SK-N-SH (cell line): ENCODE measurements around the gene MCF2L. TPM values are rescaled to one million over a fixed set of nuclear protein-coding genes. Genes with fewer than 3 reads are reported as not detected.

Source experiments
- CTCF ChIA-PET: fragments of 300-600, 350-600 bp; formaldehyde crosslinking; extraction: SDS; loops from one replicate; lab custom pipeline; 2021; lab: Yijun Ruan, JAX
- POLR2A ChIA-PET: fragments of 350-600 bp; sonication (Branson Sonifier 250); formaldehyde crosslinking; extraction: SDS; loops from one replicate; lab custom pipeline; 2020; ENCODE audit warnings: antibody characterized with exemption, inconsistent platforms; lab: Yijun Ruan, JAX
- DNase-seq: peaks from one replicate; pipeline ENCODE4 v3.0.0; 2012
- H2AFZ ChIP-seq: fragments of 200-600 bp; sonication (generic); 2 replicates; pipeline ENCODE4 v1.8.1; 2016; ENCODE audit warnings: antibody characterized with exemption, mild to moderate bottlenecking, low read depth
- H3F3A ChIP-seq: fragments of 200-600 bp; sonication (generic); replicated peaks from 2 replicates; pipeline ENCODE3; 2016; ENCODE audit warnings: antibody characterized with exemption, mild to moderate bottlenecking; ENCODE audit not compliant: insufficient read depth
- H3K27ac ChIP-seq, 2 experiments: fragments of 200-500 bp in 1 of 2; fragments of 200-600 bp in 1 of 2; sonication (Bioruptor generic) in 1 of 2; sonication (generic), shearing (Covaris generic) in 1 of 2; 2 replicates each; pipeline versions ENCODE4 v1.5.1 to v1.6.1; 2014 to 2016; ENCODE audit warnings: low read depth in 2 of 2, inconsistent platforms in 1 of 2, low read length in 1 of 2, mild to moderate bottlenecking in 1 of 2, mixed read lengths in 1 of 2
- H3K27me3 ChIP-seq: fragments of 200-600 bp; sonication (generic), shearing (Covaris generic); 2 replicates; pipeline ENCODE4 v1.6.1; 2016; ENCODE audit warnings: mixed run types; ENCODE audit not compliant: insufficient read depth
- H3K36me3 ChIP-seq, 2 experiments: fragments of 200-500 bp in 1 of 2; fragments of 200-600 bp in 1 of 2; sonication (Bioruptor generic) in 1 of 2; sonication (generic) in 1 of 2; replicated peaks in 1 of 2; 2 replicates each; pipeline versions ENCODE3 to v1.5.1; 2014 to 2016; ENCODE audit warnings: low read length in 1 of 2, mild to moderate bottlenecking in 1 of 2; ENCODE audit not compliant: insufficient read depth in 2 of 2, control insufficient read depth in 1 of 2
- H3K4me1 ChIP-seq, 2 experiments: fragments of 200-500 bp in 1 of 2; fragments of 200-600 bp in 1 of 2; sonication (Bioruptor generic) in 1 of 2; sonication (generic), shearing (Covaris generic) in 1 of 2; 2 replicates each; pipeline versions ENCODE4 v1.5.1 to v1.6.1; 2014 to 2016; ENCODE audit warnings: low read depth in 1 of 2, low read length in 1 of 2, mixed run types in 1 of 2; ENCODE audit not compliant: insufficient read depth in 2 of 2, control insufficient read depth in 1 of 2
- H3K4me2 ChIP-seq: fragments of 200-600 bp; sonication (generic), shearing (Covaris generic); 2 replicates; pipeline ENCODE4 v1.6.1; 2017; ENCODE audit warnings: mixed run types
- H3K4me3 ChIP-seq, 2 experiments: fragments of 200-500 bp in 1 of 2; fragments of 200-600 bp in 1 of 2; sonication (Bioruptor generic) in 1 of 2; sonication (generic), shearing (Covaris generic) in 1 of 2; 2 replicates each; pipeline versions ENCODE4 v1.5.1 to v1.8.1; 2014 to 2016; ENCODE audit warnings: low read depth in 2 of 2, inconsistent platforms in 1 of 2, low read length in 1 of 2, mild to moderate bottlenecking in 1 of 2, mixed read lengths in 1 of 2, moderate library complexity in 1 of 2
- H3K79me2 ChIP-seq: fragments of 200-600 bp; sonication (generic); 2 replicates; pipeline ENCODE4 v1.8.1; 2017; ENCODE audit warnings: mild to moderate bottlenecking; ENCODE audit not compliant: insufficient read depth
- H3K9ac ChIP-seq: fragments of 200-600 bp; sonication (generic); 2 replicates; pipeline ENCODE4 v1.6.1; 2017; ENCODE audit warnings: mixed run types
- H3K9me2 ChIP-seq: fragments of 200-600 bp; sonication (generic); 2 replicates; pipeline ENCODE4 v1.6.1; 2017; ENCODE audit warnings: mixed run types
- H3K9me3 ChIP-seq: fragments of 200-600 bp; sonication (generic); 2 replicates; pipeline ENCODE4 v1.6.1; 2017; ENCODE audit warnings: mixed run types, mild to moderate bottlenecking, moderate library complexity
- H4K20me1 ChIP-seq: fragments of 200-600 bp; sonication (generic); 2 replicates; pipeline ENCODE4 v1.6.1; 2017; ENCODE audit warnings: mild to moderate bottlenecking, mixed run types; ENCODE audit not compliant: insufficient read depth
- EP300 ChIP-seq, 2 experiments: IDR thresholded peaks; 2 replicates each; pipeline versions ENCODE4 v1.4.0 to v1.6.1; 2012; ENCODE audit warnings: borderline replicate concordance in 1 of 2, low read depth in 1 of 2, low read length in 1 of 2
- EZH2phosphoT487 ChIP-seq: fragments of 200-600 bp; sonication (generic); IDR thresholded peaks from 2 replicates; pipeline ENCODE4 v1.6.1; 2017; ENCODE audit warnings: low read depth, mixed run types, mild to moderate bottlenecking, antibody characterized with exemption, moderate library complexity, borderline replicate concordance
- FOXJ3 ChIP-seq: sonication (generic); formaldehyde crosslinking; IDR thresholded peaks from 2 replicates; pipeline ENCODE4 v1.5.1; 2020; ENCODE audit warnings: mild to moderate bottlenecking, missing genetic modification reagents
- GABPA ChIP-seq: IDR thresholded peaks from 2 replicates; pipeline ENCODE4 v1.4.0; 2012; ENCODE audit warnings: low read depth, mild to moderate bottlenecking
- GATA2 ChIP-seq: sonication (generic); formaldehyde crosslinking; IDR thresholded peaks from 2 replicates; pipeline ENCODE4 v1.5.0; 2020; ENCODE audit warnings: mild to moderate bottlenecking, missing genetic modification reagents
- MAX ChIP-seq: IDR thresholded peaks from 2 replicates; pipeline ENCODE4 v1.4.0; 2012; ENCODE audit warnings: low read depth
- MEF2A ChIP-seq: IDR thresholded peaks from 2 replicates; pipeline ENCODE4 v1.4.0; 2012; ENCODE audit warnings: low read depth, borderline replicate concordance
- MXI1 ChIP-seq: IDR thresholded peaks from 2 replicates; pipeline ENCODE4 v1.6.1; 2012; ENCODE audit warnings: mild to moderate bottlenecking, low read depth, low read length, improper control_type of control experiment
- NFIC ChIP-seq: IDR thresholded peaks from 2 replicates; pipeline ENCODE4 v1.4.0; 2012; ENCODE audit warnings: borderline replicate concordance
- TAF1 ChIP-seq: IDR thresholded peaks from 2 replicates; pipeline ENCODE4 v1.6.1; 2012; ENCODE audit warnings: low read depth, mild to moderate bottlenecking, low read length, moderate library complexity, borderline replicate concordance
- TEAD4 ChIP-seq: IDR thresholded peaks from 2 replicates; pipeline ENCODE4 v1.4.0; 2012; ENCODE audit warnings: mild to moderate bottlenecking, borderline replicate concordance; ENCODE audit not compliant: insufficient read depth
- WGBS: methylation state at CpG from one replicate; pipeline ENCODE4 v1.1.6; 2017; ENCODE audit warnings: low lambda C conversion rate; 5-methylcytosine and 5-hydroxymethylcytosine counted together
- polyA plus RNA-seq, 3 experiments: library from polyadenylated mRNA; depleted of rRNA; stranded (reverse); fragments of >200 nt; gene quantifications; 2 replicates each; pipeline ENCODE4 v1.2.3, GENCODE V29; 2012
- TF ChIP-seq, protein P1 (sequence below): fragments of 200-600 bp; sonication (generic); IDR thresholded peaks from 2 replicates; pipeline ENCODE4 v1.6.1; 2017; ENCODE audit warnings: antibody characterized with exemption, mild to moderate bottlenecking, moderate library complexity
- TF ChIP-seq, protein P2 (sequence below): IDR thresholded peaks from 2 replicates; pipeline ENCODE4 v1.4.0; 2012; ENCODE audit warnings: low read depth, borderline replicate concordance
- TF ChIP-seq, protein P3 (sequence below): IDR thresholded peaks from 2 replicates; pipeline ENCODE4 v1.6.1; 2012; ENCODE audit warnings: mild to moderate bottlenecking, low read depth, low read length, moderate library complexity

Gene MCF2L
- polyA plus RNA-seq, 1 of the 3 experiments (the other 2 are of a cell fraction) = 0.56 TPM

DNA sequence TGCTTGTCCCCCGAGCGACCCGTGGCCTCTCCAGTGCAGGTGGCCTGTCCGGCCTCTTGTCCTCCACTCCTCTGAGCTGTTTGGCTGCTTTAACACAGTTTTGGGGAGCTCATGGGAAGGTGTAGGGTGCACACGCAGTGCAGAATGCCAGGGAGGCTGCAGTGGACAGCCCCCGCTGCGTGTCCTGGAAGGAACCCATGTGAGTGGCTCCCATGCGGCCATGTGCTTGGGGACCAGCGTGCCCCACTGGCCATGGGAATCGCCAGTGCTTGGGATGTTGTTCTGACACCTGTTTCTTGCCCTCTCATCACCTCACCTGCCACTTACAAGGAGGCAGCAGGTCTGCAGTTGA lies 114.0 kb downstream of the MCF2L start:
- ChIA-PET POLR2A (no interaction called here), CTCF (interaction anchor here (1.4 kb wide), 2 partner anchors 54 to 140 kb away, joined by 3 to 5 read pairs; no protein-coding TSS in a partner anchor)
- H3K27ac ChIP-seq = no peak overlapping the region
- WGBS = 82% methylated on average over 4 of the region's 10 CpGs
- H3K4me2 ChIP-seq = no peak overlapping the region
- H3K9me2 ChIP-seq = no peaks in the 10 kb centered on the region
- H3K27me3 ChIP-seq = no peaks in the 10 kb centered on the region
- no peaks in the 10 kb centered on the region for H3K79me2 ChIP-seq
- no peaks in the 10 kb centered on the region for H4K20me1 ChIP-seq
- DNase-seq = no peak
- TF ChIP-seq MAX (no peak), TAF1 (no peak), MEF2A (no peak), TEAD4 (no peak), GATA2 (CRISPR knock-in tag) (no peak), FOXJ3 (CRISPR knock-in tag) (no peak), EZH2phosphoT487 (no peak), NFIC (no peak), MXI1 (no peak), EP300 (IDR thresholded peaks at IDR 0.05; ENCODE audit: borderline replicate concordance in 1 of 2, low read depth in 1 of 2, low read length in 1 of 2) (no peak), GABPA (no peak)
- TF ChIP-seq, protein P1, sequence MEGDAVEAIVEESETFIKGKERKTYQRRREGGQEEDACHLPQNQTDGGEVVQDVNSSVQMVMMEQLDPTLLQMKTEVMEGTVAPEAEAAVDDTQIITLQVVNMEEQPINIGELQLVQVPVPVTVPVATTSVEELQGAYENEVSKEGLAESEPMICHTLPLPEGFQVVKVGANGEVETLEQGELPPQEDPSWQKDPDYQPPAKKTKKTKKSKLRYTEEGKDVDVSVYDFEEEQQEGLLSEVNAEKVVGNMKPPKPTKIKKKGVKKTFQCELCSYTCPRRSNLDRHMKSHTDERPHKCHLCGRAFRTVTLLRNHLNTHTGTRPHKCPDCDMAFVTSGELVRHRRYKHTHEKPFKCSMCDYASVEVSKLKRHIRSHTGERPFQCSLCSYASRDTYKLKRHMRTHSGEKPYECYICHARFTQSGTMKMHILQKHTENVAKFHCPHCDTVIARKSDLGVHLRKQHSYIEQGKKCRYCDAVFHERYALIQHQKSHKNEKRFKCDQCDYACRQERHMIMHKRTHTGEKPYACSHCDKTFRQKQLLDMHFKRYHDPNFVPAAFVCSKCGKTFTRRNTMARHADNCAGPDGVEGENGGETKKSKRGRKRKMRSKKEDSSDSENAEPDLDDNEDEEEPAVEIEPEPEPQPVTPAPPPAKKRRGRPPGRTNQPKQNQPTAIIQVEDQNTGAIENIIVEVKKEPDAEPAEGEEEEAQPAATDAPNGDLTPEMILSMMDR = no peak
- TF ChIP-seq, protein P2, sequence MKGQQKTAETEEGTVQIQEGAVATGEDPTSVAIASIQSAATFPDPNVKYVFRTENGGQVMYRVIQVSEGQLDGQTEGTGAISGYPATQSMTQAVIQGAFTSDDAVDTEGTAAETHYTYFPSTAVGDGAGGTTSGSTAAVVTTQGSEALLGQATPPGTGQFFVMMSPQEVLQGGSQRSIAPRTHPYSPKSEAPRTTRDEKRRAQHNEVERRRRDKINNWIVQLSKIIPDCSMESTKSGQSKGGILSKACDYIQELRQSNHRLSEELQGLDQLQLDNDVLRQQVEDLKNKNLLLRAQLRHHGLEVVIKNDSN = no peak
- TF ChIP-seq, protein P3, sequence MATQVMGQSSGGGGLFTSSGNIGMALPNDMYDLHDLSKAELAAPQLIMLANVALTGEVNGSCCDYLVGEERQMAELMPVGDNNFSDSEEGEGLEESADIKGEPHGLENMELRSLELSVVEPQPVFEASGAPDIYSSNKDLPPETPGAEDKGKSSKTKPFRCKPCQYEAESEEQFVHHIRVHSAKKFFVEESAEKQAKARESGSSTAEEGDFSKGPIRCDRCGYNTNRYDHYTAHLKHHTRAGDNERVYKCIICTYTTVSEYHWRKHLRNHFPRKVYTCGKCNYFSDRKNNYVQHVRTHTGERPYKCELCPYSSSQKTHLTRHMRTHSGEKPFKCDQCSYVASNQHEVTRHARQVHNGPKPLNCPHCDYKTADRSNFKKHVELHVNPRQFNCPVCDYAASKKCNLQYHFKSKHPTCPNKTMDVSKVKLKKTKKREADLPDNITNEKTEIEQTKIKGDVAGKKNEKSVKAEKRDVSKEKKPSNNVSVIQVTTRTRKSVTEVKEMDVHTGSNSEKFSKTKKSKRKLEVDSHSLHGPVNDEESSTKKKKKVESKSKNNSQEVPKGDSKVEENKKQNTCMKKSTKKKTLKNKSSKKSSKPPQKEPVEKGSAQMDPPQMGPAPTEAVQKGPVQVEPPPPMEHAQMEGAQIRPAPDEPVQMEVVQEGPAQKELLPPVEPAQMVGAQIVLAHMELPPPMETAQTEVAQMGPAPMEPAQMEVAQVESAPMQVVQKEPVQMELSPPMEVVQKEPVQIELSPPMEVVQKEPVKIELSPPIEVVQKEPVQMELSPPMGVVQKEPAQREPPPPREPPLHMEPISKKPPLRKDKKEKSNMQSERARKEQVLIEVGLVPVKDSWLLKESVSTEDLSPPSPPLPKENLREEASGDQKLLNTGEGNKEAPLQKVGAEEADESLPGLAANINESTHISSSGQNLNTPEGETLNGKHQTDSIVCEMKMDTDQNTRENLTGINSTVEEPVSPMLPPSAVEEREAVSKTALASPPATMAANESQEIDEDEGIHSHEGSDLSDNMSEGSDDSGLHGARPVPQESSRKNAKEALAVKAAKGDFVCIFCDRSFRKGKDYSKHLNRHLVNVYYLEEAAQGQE = no peak
- no peaks in the 10 kb centered on the region for H3K9me3 ChIP-seq
- no peaks in the 10 kb centered on the region for H3F3A ChIP-seq
- no peak overlapping the region for H2AFZ ChIP-seq
- H3K4me3 ChIP-seq = no peak overlapping the region
- H3K36me3 ChIP-seq = no peaks in the 10 kb centered on the region
- no peak overlapping the region for H3K9ac ChIP-seq
- H3K4me1 ChIP-seq = peaks cover 0 to 4% of the 10 kb centered on the region in 2 experiments; a peak in 1 of 4 replicates
